GM04503 (cell line): ENCODE measurements around the gene LDAF1.
"Not testable (repeated sequence)": the region's sequence is repeated elsewhere in the genome, so short reads cannot be mapped to it uniquely, and the experiment has no call there.

Experiments used
- DNase-seq: peaks from one replicate; pipeline ENCODE4 v3.0.0-alpha.2; 2012; ENCODE audit warnings: low read depth

Gene LDAF1

GRCh38 chr16:21158208-21159110 lies at the start of gene LDAF1:
TSS of gene LDAF1 (plus strand) at chr16:21158674. CDS start at chr16:21161183, 2,509 bp downstream.
- no peak for DNase-seq

DNA sequence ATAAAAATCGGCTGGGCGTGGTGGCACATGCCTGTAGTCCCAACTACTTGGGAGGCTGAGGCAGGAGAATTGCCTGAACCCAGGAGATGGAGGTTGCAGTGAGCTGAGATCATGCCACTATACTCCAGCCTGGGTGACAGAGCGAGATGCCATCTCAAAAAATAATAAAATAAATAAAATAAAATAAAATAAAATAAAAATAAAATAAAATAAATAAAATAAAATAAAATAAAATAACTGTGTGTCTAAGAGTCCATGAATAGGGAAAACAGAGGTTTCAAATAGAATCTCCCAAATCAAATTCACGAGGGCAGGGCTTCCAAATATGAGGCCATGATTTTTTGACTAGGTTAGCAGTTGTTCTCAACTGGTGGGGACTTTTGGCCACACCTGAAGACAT lies 42.9 kb upstream of the LDAF1 start:
- DNase-seq, result not testable (repeated sequence)

DNA sequence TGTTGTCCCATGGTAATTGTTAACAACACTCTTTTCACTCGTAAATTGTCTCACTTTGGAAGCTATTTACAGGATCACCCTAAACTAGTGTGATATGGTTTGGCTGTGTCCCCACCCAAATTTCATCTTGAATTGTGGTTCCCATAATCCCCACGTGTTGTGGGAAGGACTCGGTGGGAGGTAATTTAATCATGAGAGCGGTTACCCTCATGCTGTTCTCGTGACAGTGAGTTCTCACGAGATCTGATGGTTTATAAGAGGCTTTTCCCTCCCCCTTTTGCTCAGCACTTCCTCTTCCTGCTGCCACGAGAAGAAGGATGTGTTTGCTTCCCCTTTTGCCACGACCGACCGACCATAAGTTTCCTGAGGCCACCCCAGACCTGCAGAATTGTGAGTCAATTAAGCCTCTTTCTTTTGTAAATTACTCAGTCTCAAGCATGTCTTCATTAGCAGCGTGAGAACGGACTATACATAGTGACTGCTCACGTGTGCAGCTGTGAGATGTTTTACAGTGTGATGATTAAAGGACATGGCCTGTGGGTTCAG lies 42.3 kb upstream of the LDAF1 start:
- DNase-seq, result no peak

GRCh38 chr16:21117567-21117966 lies 40.9 kb upstream of the LDAF1 start:
- DNase-seq, result no peak

DNA sequence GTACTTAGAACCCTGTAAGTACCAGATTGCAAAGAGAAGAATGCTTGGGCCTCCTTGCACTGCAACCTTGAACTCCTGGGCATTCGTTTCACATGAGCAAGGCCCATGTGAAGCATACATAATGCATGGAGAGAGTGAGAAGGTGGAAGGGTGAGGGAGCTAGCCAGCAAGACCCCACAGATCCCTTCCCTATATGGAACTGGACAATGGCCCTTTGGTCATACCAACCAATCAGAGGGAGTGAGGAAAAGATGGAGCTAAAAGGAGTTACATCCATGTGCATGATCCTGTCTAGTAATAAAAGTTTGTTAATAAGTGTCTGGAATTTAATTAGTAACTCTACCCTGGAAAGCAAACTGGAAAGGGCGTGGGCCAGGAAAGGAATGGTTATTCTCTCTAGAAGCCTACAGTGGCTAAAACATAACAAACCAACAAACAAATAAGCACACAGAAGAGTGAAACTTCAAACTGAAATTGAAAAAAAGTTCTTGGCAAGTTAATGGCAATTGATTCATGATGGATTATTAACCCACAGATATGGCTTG lies 37.4 kb upstream of the LDAF1 start:
- DNase-seq, result no peak

DNA sequence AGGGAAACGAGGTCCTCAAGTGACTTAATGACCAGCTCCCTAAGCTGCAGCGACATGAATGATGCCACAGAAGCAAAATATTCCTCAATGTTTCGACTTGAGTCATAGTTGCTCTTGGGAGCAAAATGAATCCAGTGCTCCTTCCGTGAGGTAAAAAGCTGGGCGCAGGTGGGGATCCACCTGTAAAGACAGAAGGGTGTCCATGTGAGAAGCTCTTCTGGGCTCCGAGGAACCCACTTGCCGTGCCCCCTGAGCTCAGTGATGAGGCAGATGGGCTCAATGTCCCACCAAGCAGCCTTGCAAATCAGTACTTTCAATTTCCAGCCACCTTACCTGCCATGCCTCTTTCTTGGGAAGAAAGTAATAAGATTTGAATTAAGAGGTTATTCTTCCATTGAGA lies 33.3 kb upstream of the LDAF1 start:
- no peak for DNase-seq

- no peak for DNase-seq
Observed at GRCh38 chr16:21126518-21126917, 32.0 kb upstream of the LDAF1 start.

GRCh38 chr16:21128991-21129390 lies 29.5 kb upstream of the LDAF1 start:
- no peak for DNase-seq

- DNase-seq, result no peak
Observed at GRCh38 chr16:21130811-21131210, 27.7 kb upstream of the LDAF1 start.

- DNase-seq, result no peak
Observed at GRCh38 chr16:21134053-21134452, 24.4 kb upstream of the LDAF1 start.

DNA sequence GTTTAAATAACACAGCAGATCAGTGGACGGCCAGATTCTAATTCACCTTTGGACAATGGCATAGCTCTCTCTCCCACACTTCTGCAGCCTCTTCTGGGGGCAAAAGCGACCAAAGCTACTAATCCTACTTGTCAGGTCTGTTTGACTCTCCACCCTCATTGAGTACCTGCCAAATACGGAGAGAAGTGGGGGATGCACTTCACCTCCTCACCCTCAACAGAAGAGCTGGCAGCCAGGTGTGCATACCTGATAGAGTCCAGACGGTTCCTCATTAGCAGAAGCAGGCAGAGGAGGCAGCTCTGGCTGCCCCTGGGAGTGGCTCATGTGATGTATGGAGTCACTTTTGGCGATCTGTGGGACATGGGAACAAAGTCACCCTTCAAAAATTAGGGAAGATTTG lies 12.7 kb upstream of the LDAF1 start:
- no peak for DNase-seq

DNA sequence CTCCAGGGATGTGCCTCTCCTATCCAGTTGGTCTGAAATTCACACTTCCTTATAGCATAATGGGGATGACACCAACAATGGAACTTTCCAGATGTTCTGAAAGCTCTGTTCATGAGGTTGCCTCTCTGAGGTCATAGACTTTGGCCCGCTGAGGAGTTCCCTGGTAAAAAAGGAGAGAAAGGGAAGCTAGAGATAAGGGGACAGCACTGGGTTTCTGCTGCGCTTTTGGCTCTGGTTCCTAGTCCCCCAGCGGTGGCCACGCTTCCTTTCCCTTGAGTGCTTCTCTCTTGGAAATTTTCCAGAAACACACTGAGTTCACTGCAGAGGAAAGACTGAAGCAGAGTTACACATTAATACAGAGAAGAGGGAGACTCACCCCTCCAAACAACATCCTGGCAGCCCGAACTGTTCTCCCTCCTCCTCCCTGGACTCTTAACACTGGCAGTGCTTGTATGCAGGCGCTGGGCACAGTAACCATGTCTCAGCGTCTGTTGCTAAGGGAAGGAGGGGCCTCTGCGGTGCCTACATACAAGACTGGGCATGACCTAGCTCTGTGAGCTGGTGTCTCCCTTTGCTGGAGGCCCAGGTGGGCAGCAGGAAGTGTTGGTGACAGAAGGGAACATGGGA lies 8.0 kb upstream of the LDAF1 start, which contains the start of gene DNAH3:
TSS of gene DNAH3 (minus strand) at position 472 of the 627 bp plus-strand sequence. CDS start 527 bp downstream, outside the sequence.
- no peak for DNase-seq

DNA sequence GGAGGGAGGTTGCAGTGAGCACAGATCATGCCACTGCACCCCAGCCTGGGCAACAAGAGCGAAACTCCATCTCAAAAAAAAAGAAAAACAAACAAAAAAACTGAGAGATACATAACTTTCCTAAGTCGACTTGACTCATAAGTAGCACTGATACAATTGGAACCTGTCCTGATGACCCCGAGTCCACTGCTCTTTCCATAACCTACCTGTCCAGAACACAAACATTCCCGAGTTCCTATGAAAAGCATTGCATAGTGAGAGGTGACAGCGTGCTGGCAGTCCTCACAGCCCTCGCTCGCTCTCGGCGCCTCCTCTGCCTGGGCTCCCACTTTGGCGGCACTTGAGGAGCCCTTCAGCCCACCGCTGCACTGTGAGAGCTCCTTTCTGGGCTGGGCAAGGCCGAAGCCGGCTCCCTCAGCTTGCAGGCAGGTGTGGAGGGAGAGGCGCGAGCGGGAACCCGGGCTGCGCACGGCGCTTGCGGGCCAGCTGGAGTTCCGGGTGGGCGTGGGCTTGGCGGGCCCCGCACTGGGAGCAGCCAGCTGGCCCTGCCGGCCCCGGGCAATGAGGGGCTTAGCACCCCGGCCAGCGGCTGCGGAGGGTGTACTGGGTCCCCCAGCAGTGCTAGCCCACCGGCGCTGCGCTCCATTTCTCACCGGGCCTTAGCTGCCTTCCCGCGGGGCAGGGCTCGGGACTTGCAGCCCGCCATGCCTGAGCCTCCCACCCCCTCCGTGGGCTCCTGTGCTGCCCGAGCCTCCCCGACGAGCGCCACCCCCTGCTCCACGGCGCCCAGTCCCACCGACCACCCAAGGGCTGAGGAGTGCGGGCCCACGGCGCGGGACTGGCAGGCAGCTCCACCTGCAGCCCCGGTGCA lies 6.1 kb upstream of the LDAF1 start:
- DNase-seq, result not testable (repeated sequence)

GRCh38 chr16:21153124-21153729 lies 5.2 kb upstream of the LDAF1 start:
- DNase-seq, result not testable (repeated sequence)

GRCh38 chr16:21156011-21156410 lies 2.5 kb upstream of the LDAF1 start:
- not testable (repeated sequence) for DNase-seq

GRCh38 chr16:21156767-21157467 lies 1.6 kb upstream of the LDAF1 start:
- DNase-seq, result no peak

GRCh38 chr16:21157632-21158031 lies 842 bp upstream of the LDAF1 start:
- DNase-seq, result no peak

DNA sequence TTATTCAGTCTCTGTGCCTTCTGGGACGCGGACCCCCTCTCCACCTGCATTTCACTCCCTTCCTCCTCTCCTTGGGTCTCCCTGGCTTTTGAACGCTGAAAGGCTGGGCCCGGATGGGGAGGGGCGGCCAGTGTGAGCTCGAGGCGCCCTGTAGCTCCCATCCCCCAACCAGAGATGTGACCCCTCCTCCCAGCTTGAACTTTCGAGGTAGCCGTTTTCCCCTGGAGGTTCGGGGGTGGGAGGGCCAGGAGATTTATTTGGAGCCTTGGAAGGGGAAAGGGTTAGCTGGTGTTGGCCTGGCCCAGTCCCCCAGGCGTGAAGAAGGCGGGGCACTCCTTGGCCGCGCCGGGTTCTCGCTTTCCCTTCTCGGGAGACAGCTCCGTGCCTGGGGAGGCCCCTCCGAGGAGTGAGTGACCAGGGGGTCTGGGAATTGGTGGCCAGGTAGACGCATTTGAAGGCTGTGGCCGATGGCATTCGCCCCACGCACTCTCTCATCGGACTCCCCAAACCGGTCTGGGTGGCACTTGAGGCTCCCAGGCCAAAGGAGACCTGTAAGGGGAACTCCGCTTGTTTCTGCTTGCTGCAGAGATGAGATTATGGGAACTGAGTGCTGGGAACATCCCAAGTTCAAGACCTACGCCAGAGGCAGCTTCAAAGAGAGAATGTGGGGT lies 942 bp downstream of the LDAF1 start:
- DNase-seq, result no peak

DNA sequence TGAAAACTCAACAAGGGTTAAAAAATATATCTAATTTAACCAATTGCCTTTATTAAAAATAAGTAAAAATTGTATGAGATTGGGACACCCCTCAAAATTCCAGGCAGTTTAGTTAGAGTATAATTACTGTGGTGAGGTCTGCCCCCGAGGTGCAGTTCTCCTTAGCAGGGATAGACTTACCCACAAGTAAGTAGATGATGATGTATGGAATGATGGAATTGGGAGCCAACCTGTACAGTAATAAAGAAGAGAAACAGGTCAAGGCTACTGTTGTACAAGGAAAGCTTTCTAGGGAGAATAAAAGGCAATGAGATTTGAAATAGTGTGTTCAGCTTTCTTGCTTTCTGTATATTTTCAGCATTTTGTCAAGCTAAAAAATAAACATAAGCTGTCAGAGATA lies 1.8 kb downstream of the LDAF1 start:
- no peak for DNase-seq

DNA sequence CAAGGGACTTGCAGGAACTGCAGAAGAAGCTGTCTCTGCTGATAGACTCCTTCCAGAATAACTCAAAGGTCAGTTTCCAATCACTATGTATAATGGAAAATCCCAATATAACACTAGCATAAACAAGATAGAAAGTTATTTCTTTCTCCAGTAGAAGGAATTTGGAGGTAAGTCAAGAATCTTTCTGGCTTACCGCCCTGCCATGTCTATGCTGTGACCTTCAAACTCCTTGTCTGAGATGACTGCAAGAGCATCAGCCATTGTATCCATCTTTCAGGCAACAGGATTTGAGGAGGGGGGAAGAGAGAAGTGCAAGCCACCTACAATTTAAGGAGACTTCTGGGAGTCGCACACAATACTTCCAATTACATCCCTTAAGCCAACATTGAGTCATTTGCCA lies 2.7 kb downstream of the LDAF1 start:
- DNase-seq, result no peak
